Measurements from ENCODE around the gene LOXL1. TPM values are rescaled to one million over a fixed set of nuclear protein-coding genes. Genes with fewer than 3 reads are reported as not detected.

Gene LOXL1
- total and polyA plus RNA-seq, 9 donors: 20.0 to 48.0 (median 34.2) TPM

- Histone ChIP-seq H3K4me1 (ENCODE audit: control insufficient read depth, insufficient read depth, low read length) (peaks cover 47% of the 10 kb centered on the region), H3K9me3 (replicated peaks; ENCODE audit: control insufficient read depth, low read depth, low read length) (no peaks in the 10 kb centered on the region), H3K27me3 (ENCODE audit: control insufficient read depth, insufficient read depth, low read length) (no peaks in the 10 kb centered on the region), H3K27ac (ENCODE audit: low read length) (peak within 1 kb of the TSS; percentile 97), H3K4me3 (ENCODE audit: low read length) (peak within 1 kb of the TSS; percentile 93), H3K36me3 (ENCODE audit: control insufficient read depth, insufficient read depth, low read length) (peaks cover 21% of the 10 kb centered on the region)
- under 1% methylated on average over 18 of the region's 27 CpGs for WGBS (ENCODE audit: insufficient coverage)
- DNase-seq: peak; percentile 99
Measured at GRCh38 chr15:73994413-73994883, 68.2 kb downstream of the LOXL1 start, which contains the start of gene PML. Gene PML, plus strand, starts transcription at chr15:73994716. Its CDS starts 97 bp downstream, at chr15:73994813.

- H3K4me3 ChIP-seq (ENCODE audit: low read length): peak overlapping the region; percentile 93
- 0% methylated on average over 16 of the region's 18 CpGs for WGBS (ENCODE audit: insufficient coverage)
- peak overlapping the region; percentile 97 for H3K27ac ChIP-seq (ENCODE audit: low read length)
- H3K9me3 ChIP-seq (replicated peaks; ENCODE audit: control insufficient read depth, low read depth, low read length): no peaks in the 10 kb centered on the region
- peak; percentile 52 for DNase-seq
- H3K4me1 ChIP-seq (ENCODE audit: control insufficient read depth, insufficient read depth, low read length): peaks cover 46% of the 10 kb centered on the region
- H3K36me3 ChIP-seq (ENCODE audit: control insufficient read depth, insufficient read depth, low read length): peaks cover 18% of the 10 kb centered on the region
- H3K27me3 ChIP-seq (ENCODE audit: control insufficient read depth, insufficient read depth, low read length): no peaks in the 10 kb centered on the region
Measured at GRCh38 chr15:73994912-73995622, 68.8 kb downstream of the LOXL1 start.

GRCh38 chr15:73996267-73996666, 70.0 kb downstream of the LOXL1 start:
- peaks cover 19% of the 10 kb centered on the region for H3K36me3 ChIP-seq (ENCODE audit: control insufficient read depth, insufficient read depth, low read length)
- H3K27me3 ChIP-seq (ENCODE audit: control insufficient read depth, insufficient read depth, low read length): no peaks in the 10 kb centered on the region
- peak; percentile 15 for DNase-seq
- peak overlapping the region; percentile 97 for H3K27ac ChIP-seq (ENCODE audit: low read length)
- peaks cover 34% of the 10 kb centered on the region for H3K4me1 ChIP-seq (ENCODE audit: control insufficient read depth, insufficient read depth, low read length)
- peak overlapping the region; percentile 93 for H3K4me3 ChIP-seq (ENCODE audit: low read length)
- no peaks in the 10 kb centered on the region for H3K9me3 ChIP-seq (replicated peaks; ENCODE audit: control insufficient read depth, low read depth, low read length)
- whole genome bisulfite sequencing (ENCODE audit: insufficient coverage): 25% methylated on average over 1 of the region's 2 CpGs

- 33% methylated on average over 1 of the region's 5 CpGs for WGBS (ENCODE audit: insufficient coverage)
- peak; percentile 62 for DNase-seq
- Histone ChIP-seq H3K4me1 (ENCODE audit: control insufficient read depth, insufficient read depth, low read length) (peaks cover 28% of the 10 kb centered on the region), H3K9me3 (replicated peaks; ENCODE audit: control insufficient read depth, low read depth, low read length) (no peaks in the 10 kb centered on the region), H3K27me3 (ENCODE audit: control insufficient read depth, insufficient read depth, low read length) (no peaks in the 10 kb centered on the region), H3K36me3 (ENCODE audit: control insufficient read depth, insufficient read depth, low read length) (peaks cover 23% of the 10 kb centered on the region), H3K4me3 (ENCODE audit: low read length) (peak overlapping the region; percentile 14), H3K27ac (ENCODE audit: low read length) (peak overlapping the region; percentile 97)
Measured at GRCh38 chr15:73996939-73997338, 70.7 kb downstream of the LOXL1 start.

GRCh38 chr15:73997986-73998385, 71.7 kb downstream of the LOXL1 start:
- Histone ChIP-seq H3K4me3 (ENCODE audit: low read length) (no peak overlapping the region), H3K9me3 (replicated peaks; ENCODE audit: control insufficient read depth, low read depth, low read length) (no peaks in the 10 kb centered on the region), H3K4me1 (ENCODE audit: control insufficient read depth, insufficient read depth, low read length) (peaks cover 21% of the 10 kb centered on the region), H3K36me3 (ENCODE audit: control insufficient read depth, insufficient read depth, low read length) (peaks cover 27% of the 10 kb centered on the region), H3K27me3 (ENCODE audit: control insufficient read depth, insufficient read depth, low read length) (no peaks in the 10 kb centered on the region), H3K27ac (ENCODE audit: low read length) (no peak overlapping the region)
- no peak for DNase-seq
- 93% methylated on average over 27 of the region's 27 CpGs for WGBS (ENCODE audit: insufficient coverage)

Other genes starting within 250 kb of the LOXL1 start
- 48.3 TPM for gene CD276, start 242.1 kb upstream of the LOXL1 start, total RNA-seq
- gene CD276, start 242.1 kb upstream of the LOXL1 start, polyA plus RNA-seq (ENCODE audit: insufficient read depth in 1 of 8, insufficient read length in 8 of 8, low replicate concordance in 1 of 8): 100 to 1,000 TPM in 7 of 8 donors, 10 to 100 TPM in 1; 98.2 to 180 (median 137) TPM
- 5.7 TPM for gene INSYN1, start 173.1 kb upstream of the LOXL1 start, total RNA-seq
- gene INSYN1, start 173.1 kb upstream of the LOXL1 start, polyA plus RNA-seq (ENCODE audit: insufficient read depth in 1 of 8, insufficient read length in 8 of 8, low replicate concordance in 1 of 8): 1 to 10 TPM; 3.1 to 9.0 (median 5.3) TPM
- not detected for gene TBC1D21, start 52.9 kb upstream of the LOXL1 start, total RNA-seq
- gene TBC1D21, start 52.9 kb upstream of the LOXL1 start, polyA plus RNA-seq (ENCODE audit: insufficient read depth in 1 of 8, insufficient read length in 8 of 8, low replicate concordance in 1 of 8): not detected
- 40.2 TPM for gene STOML1, start 65.8 kb downstream of the LOXL1 start, total RNA-seq
- 10 to 100 TPM; 21.0 to 38.9 (median 32.6) TPM for gene STOML1, start 65.8 kb downstream of the LOXL1 start, polyA plus RNA-seq (ENCODE audit: insufficient read depth in 1 of 8, insufficient read length in 8 of 8, low replicate concordance in 1 of 8)
- gene PML, start 68.3 kb downstream of the LOXL1 start, total RNA-seq: 15.2 TPM
- 10 to 100 TPM; 21.8 to 47.2 (median 32.6) TPM for gene PML, start 68.3 kb downstream of the LOXL1 start, polyA plus RNA-seq (ENCODE audit: insufficient read depth in 1 of 8, insufficient read length in 8 of 8, low replicate concordance in 1 of 8)
- gene GOLGA6A, start 156.1 kb downstream of the LOXL1 start, total RNA-seq: 0.13 TPM
- 1 to 10 TPM in 1 of 8 donors, under 1 TPM in 6, not detected in 1; 0.10 to 1.2 (median 0.31) TPM for gene GOLGA6A, start 156.1 kb downstream of the LOXL1 start, polyA plus RNA-seq (ENCODE audit: insufficient read depth in 1 of 8, insufficient read length in 8 of 8, low replicate concordance in 1 of 8)
- 1.4 TPM for gene ISLR2, start 204.1 kb downstream of the LOXL1 start, total RNA-seq
- gene ISLR2, start 204.1 kb downstream of the LOXL1 start, polyA plus RNA-seq (ENCODE audit: insufficient read depth in 1 of 8, insufficient read length in 8 of 8, low replicate concordance in 1 of 8): 1 to 10 TPM; 2.9 to 5.8 (median 3.8) TPM
- gene ISLR, start 247.2 kb downstream of the LOXL1 start, total RNA-seq: 82.3 TPM
- gene ISLR, start 247.2 kb downstream of the LOXL1 start, polyA plus RNA-seq (ENCODE audit: insufficient read depth in 1 of 8, insufficient read length in 8 of 8, low replicate concordance in 1 of 8): 100 to 1,000 TPM; 148 to 270 (median 197) TPM

Data from muscle of leg (tissue), 11 donors.